Neuronal stem cell (in vitro differentiated cells): ENCODE data around the gene AGL.

Experiments
- DNase-seq: peaks from one replicate; pipeline ENCODE4 v3.0.0-alpha.2; 2013; ENCODE audit warnings: low spot score
- H2AFZ ChIP-seq: one replicate; pipeline ENCODE4 v1.6.1; 2013; ENCODE audit warnings: mild to moderate bottlenecking, low read length, inconsistent platforms
- H2AK5ac ChIP-seq: 2 replicates; pipeline ENCODE4 v1.6.1; 2013; ENCODE audit warnings: low read depth, mild to moderate bottlenecking, inconsistent platforms, low read length, moderate library complexity, mixed read lengths
- H2BK120ac ChIP-seq: 2 replicates; pipeline ENCODE4 v1.6.1; 2013; ENCODE audit warnings: low read depth, mild to moderate bottlenecking, inconsistent platforms, low read length, moderate library complexity, mixed read lengths
- H2BK12ac ChIP-seq: one replicate; pipeline ENCODE4 v1.6.1; 2013; ENCODE audit warnings: low read length, inconsistent platforms
- H2BK15ac ChIP-seq: 2 replicates; pipeline ENCODE4 v1.6.1; 2013; ENCODE audit warnings: mild to moderate bottlenecking, low read length, inconsistent platforms, mixed read lengths
- H2BK5ac ChIP-seq: one replicate; pipeline ENCODE4 v1.6.1; 2013; ENCODE audit warnings: inconsistent platforms, mild to moderate bottlenecking, low read length, moderate library complexity
- H3K14ac ChIP-seq: one replicate; pipeline ENCODE4 v1.6.1; 2013; ENCODE audit warnings: low read length, inconsistent platforms
- H3K18ac ChIP-seq: 2 replicates; pipeline ENCODE4 v1.6.1; 2013; ENCODE audit warnings: low read length, inconsistent platforms
- H3K23ac ChIP-seq: 2 replicates; pipeline ENCODE4 v1.6.1; 2013; ENCODE audit warnings: low read depth, mild to moderate bottlenecking, mixed read lengths, low read length, inconsistent platforms; ENCODE audit not compliant: poor library complexity
- H3K27ac ChIP-seq: replicated peaks from 3 replicates; pipeline ENCODE4 v1.5.1; 2013; ENCODE audit warnings: low read length, inconsistent platforms
- H3K27me3 ChIP-seq, 3 experiments: 2 replicates each; pipeline ENCODE4 v1.6.1; 2013; ENCODE audit warnings: low read length in 3 of 3, mild to moderate bottlenecking in 2 of 3, inconsistent platforms in 1 of 3, low read depth in 1 of 3, mixed read lengths in 1 of 3, moderate library complexity in 1 of 3; ENCODE audit not compliant: control insufficient read depth in 3 of 3, insufficient read depth in 3 of 3
- H3K36me3 ChIP-seq, 2 donors: replicated peaks in 1 of 2; 2 replicates each; pipeline ENCODE4 v1.6.1; 2013; ENCODE audit warnings: low read length in 2 of 2; ENCODE audit not compliant: control insufficient read depth in 2 of 2, insufficient read depth in 2 of 2
- H3K4ac ChIP-seq: 2 replicates; pipeline ENCODE4 v1.6.1; 2013; ENCODE audit warnings: inconsistent platforms, mild to moderate bottlenecking, low read length, moderate library complexity
- H3K4me1 ChIP-seq, 2 donors: 1 replicate in 1 of 2; 2 replicates in 1 of 2; pipeline ENCODE4 v1.6.1; 2013; ENCODE audit warnings: low read length in 2 of 2, low read depth in 1 of 2; ENCODE audit not compliant: control insufficient read depth in 2 of 2, insufficient read depth in 1 of 2
- H3K4me2 ChIP-seq: one replicate; pipeline ENCODE4 v1.6.1; 2013; ENCODE audit warnings: mild to moderate bottlenecking, low read length, inconsistent platforms; ENCODE audit not compliant: insufficient read depth, poor library complexity, severe bottlenecking
- H3K4me3 ChIP-seq, 2 donors: 2 replicates each; pipeline ENCODE4 v1.5.1; 2013; ENCODE audit warnings: low read length in 2 of 2, mild to moderate bottlenecking in 2 of 2, inconsistent platforms in 1 of 2, moderate library complexity in 1 of 2
- H3K79me1 ChIP-seq: one replicate; pipeline ENCODE4 v1.6.1; 2013; ENCODE audit warnings: low read depth, mild to moderate bottlenecking, inconsistent platforms, low read length, moderate library complexity
- H3K9ac ChIP-seq: one replicate; pipeline ENCODE4 v1.6.1; 2013; ENCODE audit warnings: mild to moderate bottlenecking, low read depth, low read length, inconsistent platforms; ENCODE audit not compliant: poor library complexity
- H3K9me3 ChIP-seq, 2 donors: replicated peaks in 1 of 2; 2 replicates each; pipeline versions ENCODE3 to v1.6.1; 2013; ENCODE audit warnings: low read length in 2 of 2, mild to moderate bottlenecking in 2 of 2, inconsistent platforms in 1 of 2, low read depth in 1 of 2, mixed read lengths in 1 of 2, moderate library complexity in 1 of 2; ENCODE audit not compliant: control insufficient read depth in 2 of 2, insufficient read depth in 1 of 2
- H4K8ac ChIP-seq: one replicate; pipeline ENCODE4 v1.6.1; 2013; ENCODE audit warnings: low read depth, mild to moderate bottlenecking, inconsistent platforms, low read length, moderate library complexity
- H4K91ac ChIP-seq: one replicate; pipeline ENCODE4 v1.6.1; 2013; ENCODE audit warnings: low read length, low read depth, mild to moderate bottlenecking, inconsistent platforms; ENCODE audit not compliant: poor library complexity
- WGBS, 2 donors: extraction: QIAGEN DNeasy Blood & Tissue Kit; methylation state at CpG; one replicate each; pipeline ENCODE4 v1.1.7; 2013; ENCODE audit warnings: missing lambda C conversion rate in 2 of 2, mixed read lengths in 1 of 2; ENCODE audit not compliant: insufficient read length in 2 of 2, insufficient replicate concordance in 1 of 2; ENCODE audit errors: extremely low coverage in 2 of 2; 5-methylcytosine and 5-hydroxymethylcytosine counted together

AGL gene

GRCh38 chr1:99867682-99868081 lies 17.5 kb downstream of the AGL start:
- Histone ChIP-seq H2BK5ac (no peak overlapping the region), H2AFZ (no peak overlapping the region), H4K91ac (no peak overlapping the region), H3K79me1 (no peaks in the 10 kb centered on the region), H2AK5ac (no peak overlapping the region), H3K14ac (no peak overlapping the region), H4K8ac (no peak overlapping the region), H2BK12ac (no peak overlapping the region), H2BK120ac (no peak overlapping the region), H3K36me3 (peaks cover 0 to 16% of the 10 kb centered on the region in 2 donors), H3K27ac (no peak overlapping the region), H3K4ac (no peak overlapping the region), H3K18ac (no peak overlapping the region), H3K9me3 (no peaks in the 10 kb centered on the region), H2BK15ac (no peak overlapping the region), H3K27me3 (no peaks in the 10 kb centered on the region), H3K23ac (no peak overlapping the region), H3K4me2 (no peak overlapping the region), H3K9ac (no peak overlapping the region), H3K4me1 (no peaks in the 10 kb centered on the region), H3K4me3 (no peak overlapping the region)
- no CpG with 5 or more reads among the region's 6 CpGs for WGBS, 2 donors
- DNase-seq: no peak

- Histone ChIP-seq H4K8ac (no peak overlapping the region), H3K4me2 (no peak overlapping the region), H3K36me3 (peaks cover 0 to 11% of the 10 kb centered on the region in 2 donors), H2AFZ (no peak overlapping the region), H3K79me1 (no peaks in the 10 kb centered on the region), H2BK120ac (no peak overlapping the region), H3K4ac (no peak overlapping the region), H3K4me1 (no peaks in the 10 kb centered on the region), H4K91ac (no peak overlapping the region), H3K14ac (no peak overlapping the region), H3K27ac (no peak overlapping the region), H2BK12ac (no peak overlapping the region), H2BK15ac (no peak overlapping the region), H2AK5ac (no peak overlapping the region), H3K9me3 (no peaks in the 10 kb centered on the region), H3K23ac (no peak overlapping the region), H3K27me3 (no peaks in the 10 kb centered on the region), H3K9ac (no peak overlapping the region), H2BK5ac (no peak overlapping the region), H3K4me3 (no peak overlapping the region), H3K18ac (no peak overlapping the region)
- no peak for DNase-seq
Measured at GRCh38 chr1:99869304-99869703, 19.1 kb downstream of the AGL start.

GRCh38 chr1:99869723-99870122 lies 19.6 kb downstream of the AGL start:
- Histone ChIP-seq H3K9me3 (no peaks in the 10 kb centered on the region), H4K8ac (no peak overlapping the region), H2BK12ac (no peak overlapping the region), H3K36me3 (peaks cover 0 to 6% of the 10 kb centered on the region in 2 donors), H2AFZ (no peak overlapping the region), H3K18ac (no peak overlapping the region), H3K9ac (no peak overlapping the region), H3K4me3 (no peak overlapping the region), H2AK5ac (no peak overlapping the region), H3K14ac (no peak overlapping the region), H2BK15ac (no peak overlapping the region), H3K27ac (no peak overlapping the region), H3K79me1 (no peaks in the 10 kb centered on the region), H2BK120ac (no peak overlapping the region), H4K91ac (no peak overlapping the region), H3K4me2 (no peak overlapping the region), H3K4me1 (no peaks in the 10 kb centered on the region), H3K27me3 (no peaks in the 10 kb centered on the region), H3K4ac (no peak overlapping the region), H2BK5ac (no peak overlapping the region), H3K23ac (no peak overlapping the region)
- 100% methylated on average over 2 to 3 of the region's 6 CpGs for WGBS, 2 donors
- DNase-seq: no peak

GRCh38 chr1:99872063-99872462 lies 21.9 kb downstream of the AGL start:
- peaks cover 0 to 11% of the 10 kb centered on the region in 2 donors for H3K36me3 ChIP-seq
- WGBS, 2 donors: no CpG with 5 or more reads among the region's 1 CpG

More at GRCh38 chr1:99872063-99872462, 21.9 kb downstream of the AGL start:
- Histone ChIP-seq H3K27ac (no peak overlapping the region), H2BK15ac (no peak overlapping the region), H3K9me3 (no peaks in the 10 kb centered on the region), H3K4me1 (no peaks in the 10 kb centered on the region), H2AFZ (no peak overlapping the region), H2BK12ac (no peak overlapping the region), H3K4me3 (no peak overlapping the region), H3K4me2 (no peak overlapping the region), H4K91ac (no peak overlapping the region), H2AK5ac (no peak overlapping the region), H2BK120ac (no peak overlapping the region), H2BK5ac (no peak overlapping the region), H3K4ac (no peak overlapping the region), H3K9ac (no peak overlapping the region), H3K14ac (no peak overlapping the region), H3K79me1 (no peaks in the 10 kb centered on the region), H3K18ac (no peak overlapping the region), H4K8ac (no peak overlapping the region), H3K27me3 (no peaks in the 10 kb centered on the region), H3K23ac (no peak overlapping the region)
- DNase-seq: no peak
